Measurements from ENCODE around the gene RAPGEF2.
"Not testable (repeated sequence)": the region's sequence is repeated elsewhere in the genome, so short reads cannot be mapped to it uniquely, and the experiment has no call there.

DNA sequence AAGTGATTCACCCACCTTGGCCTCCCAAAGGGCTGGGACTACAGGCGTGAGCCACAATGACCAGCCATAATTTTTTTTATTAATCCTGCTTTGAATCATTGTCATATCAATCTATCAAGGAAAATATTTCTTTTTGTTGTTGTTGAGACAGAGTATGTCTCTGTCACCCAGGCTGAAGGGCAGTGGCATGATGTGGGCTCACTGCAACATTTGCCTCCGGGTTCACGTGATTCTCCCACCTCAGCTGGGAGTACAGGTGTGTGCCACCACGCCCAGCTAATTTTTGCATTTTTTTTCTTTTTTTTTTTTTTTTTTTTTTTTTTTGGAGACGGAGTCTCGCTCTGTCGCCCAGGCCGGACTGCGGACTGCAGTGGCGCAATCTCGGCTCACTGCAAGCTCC is 8.7 kb upstream of the RAPGEF2 start:
- TF ChIP-seq, protein P1, sequence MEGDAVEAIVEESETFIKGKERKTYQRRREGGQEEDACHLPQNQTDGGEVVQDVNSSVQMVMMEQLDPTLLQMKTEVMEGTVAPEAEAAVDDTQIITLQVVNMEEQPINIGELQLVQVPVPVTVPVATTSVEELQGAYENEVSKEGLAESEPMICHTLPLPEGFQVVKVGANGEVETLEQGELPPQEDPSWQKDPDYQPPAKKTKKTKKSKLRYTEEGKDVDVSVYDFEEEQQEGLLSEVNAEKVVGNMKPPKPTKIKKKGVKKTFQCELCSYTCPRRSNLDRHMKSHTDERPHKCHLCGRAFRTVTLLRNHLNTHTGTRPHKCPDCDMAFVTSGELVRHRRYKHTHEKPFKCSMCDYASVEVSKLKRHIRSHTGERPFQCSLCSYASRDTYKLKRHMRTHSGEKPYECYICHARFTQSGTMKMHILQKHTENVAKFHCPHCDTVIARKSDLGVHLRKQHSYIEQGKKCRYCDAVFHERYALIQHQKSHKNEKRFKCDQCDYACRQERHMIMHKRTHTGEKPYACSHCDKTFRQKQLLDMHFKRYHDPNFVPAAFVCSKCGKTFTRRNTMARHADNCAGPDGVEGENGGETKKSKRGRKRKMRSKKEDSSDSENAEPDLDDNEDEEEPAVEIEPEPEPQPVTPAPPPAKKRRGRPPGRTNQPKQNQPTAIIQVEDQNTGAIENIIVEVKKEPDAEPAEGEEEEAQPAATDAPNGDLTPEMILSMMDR (IDR thresholded peaks at IDR 0.05) = not testable (repeated sequence)
- TF ChIP-seq POLR2A (IDR thresholded peaks at IDR 0.05) = not testable (repeated sequence)

All from testis (tissue), 2 donors.